ENCODE results near the gene TPBG.
"Not testable (repeated sequence)": the region's sequence is repeated elsewhere in the genome, so short reads cannot be mapped to it uniquely, and the experiment has no call there.

The TPBG gene

DNA sequence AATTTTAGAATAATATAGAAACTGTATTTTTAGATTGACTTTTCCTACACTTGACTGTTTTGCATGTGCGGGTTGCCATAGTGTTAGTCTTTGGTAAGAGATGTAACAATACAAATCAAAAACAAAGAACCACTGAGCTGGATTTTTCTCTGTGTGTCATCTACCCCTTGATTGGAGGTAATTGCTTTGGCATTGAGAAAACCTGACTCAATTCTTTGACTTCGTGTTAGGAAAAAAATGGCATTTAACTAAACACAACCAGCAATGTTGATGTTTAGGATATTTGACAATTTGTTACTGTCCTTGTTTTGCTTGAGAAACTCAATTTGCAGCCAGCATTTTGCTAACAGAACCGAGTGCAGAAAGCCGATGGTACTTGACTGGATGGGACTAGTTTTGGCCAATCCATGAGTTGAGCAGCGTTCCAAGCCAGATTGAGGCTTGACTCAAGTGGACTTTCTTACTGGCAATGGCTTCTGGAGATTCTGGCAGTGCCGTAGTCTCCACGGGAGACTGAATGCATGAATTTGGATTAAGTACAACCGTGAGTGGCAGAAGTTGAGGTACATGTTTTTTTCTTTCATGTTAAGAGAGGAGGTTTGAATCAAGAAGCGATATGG is 17.1 kb downstream of the TPBG start:
- no peak for DNase-seq

DNA sequence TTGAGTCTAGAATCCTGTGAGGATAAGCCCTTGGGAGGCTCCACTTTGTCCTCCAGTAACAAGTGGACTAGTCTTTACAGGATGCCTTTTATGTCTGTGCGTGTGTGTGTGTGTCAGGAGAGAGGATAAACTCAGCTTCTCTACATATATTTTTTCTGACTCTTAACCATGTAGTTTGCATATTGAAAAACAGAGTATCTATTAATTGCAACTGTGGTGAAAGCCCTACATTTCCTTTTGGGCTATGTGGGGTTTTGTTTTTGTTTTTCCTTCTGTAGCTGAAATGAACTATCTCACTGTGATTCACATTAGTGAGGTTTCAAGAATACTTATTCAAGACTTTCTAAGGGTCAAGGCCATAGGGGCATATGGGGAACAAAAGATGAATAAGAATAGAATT is 17.7 kb downstream of the TPBG start:
- no peak for DNase-seq

DNA sequence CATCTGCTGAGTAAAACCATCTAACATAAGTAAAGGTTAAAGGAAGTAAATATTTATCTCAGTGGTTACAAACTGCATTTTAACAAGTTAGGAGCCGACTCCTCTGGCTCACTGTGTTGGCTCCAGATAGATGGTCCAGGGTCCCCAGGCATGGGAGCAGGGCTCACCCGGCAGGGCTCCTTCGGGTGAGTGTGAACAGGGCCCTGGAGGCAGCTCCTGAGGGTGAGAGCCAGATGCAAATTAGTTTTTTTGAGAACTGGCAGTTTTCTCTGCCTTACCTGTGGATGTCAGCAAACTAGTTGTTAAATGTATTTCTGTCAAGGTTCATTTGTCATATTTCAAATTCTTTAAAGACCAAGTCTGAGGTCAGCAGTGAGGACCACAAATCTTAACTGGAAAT is 21.5 kb downstream of the TPBG start:
- DNase-seq, result no peak

DNA sequence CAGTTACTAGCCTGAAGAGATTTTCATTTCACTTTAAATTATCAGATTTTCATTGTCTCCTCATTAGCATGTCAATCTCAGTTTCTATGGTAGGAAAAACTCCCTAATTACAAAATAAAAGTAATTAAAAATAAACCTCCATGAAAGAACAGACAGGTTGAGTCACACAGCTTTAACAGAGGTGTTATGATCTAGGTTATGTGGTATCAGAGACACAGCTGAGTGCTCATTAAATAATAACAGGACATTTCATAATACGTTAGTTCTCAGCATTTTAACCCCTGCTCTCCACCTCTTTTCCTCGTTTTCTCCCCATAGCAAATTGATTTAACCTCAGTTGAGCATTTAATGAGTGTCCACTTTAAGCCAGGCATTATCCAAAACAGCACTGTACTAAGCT is 21.9 kb downstream of the TPBG start:
- no peak for DNase-seq

DNA sequence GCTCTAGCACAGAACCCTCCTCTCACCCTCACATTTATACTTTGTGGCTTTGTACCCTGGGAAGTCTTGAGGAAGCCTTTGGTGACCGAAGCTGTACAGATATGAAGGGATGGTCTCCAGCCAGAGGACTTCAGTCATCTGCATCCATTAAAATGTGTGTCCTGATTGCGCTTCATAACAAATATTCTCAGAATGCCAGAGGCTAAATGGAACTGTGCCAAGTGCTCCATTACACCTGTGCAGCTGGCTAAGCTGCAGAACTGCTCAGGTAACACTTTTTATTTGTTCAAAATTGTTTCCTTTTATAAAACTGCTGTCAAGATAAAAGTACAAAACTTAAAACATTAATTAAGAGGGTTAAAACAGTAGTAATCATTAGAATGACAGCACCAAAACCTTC is 22.3 kb downstream of the TPBG start:
- no peak for DNase-seq

DNA sequence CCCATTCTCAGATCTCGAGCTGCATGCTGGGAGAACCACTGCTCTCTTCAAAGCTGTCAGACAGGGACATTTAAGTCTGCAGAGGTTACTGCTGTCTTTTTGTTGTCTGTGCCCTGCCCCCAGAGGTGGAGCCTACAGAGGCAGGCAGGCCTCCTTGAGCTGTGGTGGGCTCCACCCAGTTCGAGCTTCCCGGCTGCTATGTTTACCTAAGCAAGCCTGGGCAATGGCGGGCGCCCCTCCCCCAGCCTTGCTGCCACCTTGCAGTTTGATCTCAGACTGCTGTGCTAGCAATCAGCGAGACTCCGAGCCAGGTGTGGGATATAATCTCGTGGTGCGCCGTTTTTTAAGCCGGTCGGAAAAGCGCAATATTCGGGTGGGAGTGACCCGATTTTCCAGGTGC is 31.2 kb downstream of the TPBG start:
- DNase-seq, result not testable (repeated sequence)

DNA sequence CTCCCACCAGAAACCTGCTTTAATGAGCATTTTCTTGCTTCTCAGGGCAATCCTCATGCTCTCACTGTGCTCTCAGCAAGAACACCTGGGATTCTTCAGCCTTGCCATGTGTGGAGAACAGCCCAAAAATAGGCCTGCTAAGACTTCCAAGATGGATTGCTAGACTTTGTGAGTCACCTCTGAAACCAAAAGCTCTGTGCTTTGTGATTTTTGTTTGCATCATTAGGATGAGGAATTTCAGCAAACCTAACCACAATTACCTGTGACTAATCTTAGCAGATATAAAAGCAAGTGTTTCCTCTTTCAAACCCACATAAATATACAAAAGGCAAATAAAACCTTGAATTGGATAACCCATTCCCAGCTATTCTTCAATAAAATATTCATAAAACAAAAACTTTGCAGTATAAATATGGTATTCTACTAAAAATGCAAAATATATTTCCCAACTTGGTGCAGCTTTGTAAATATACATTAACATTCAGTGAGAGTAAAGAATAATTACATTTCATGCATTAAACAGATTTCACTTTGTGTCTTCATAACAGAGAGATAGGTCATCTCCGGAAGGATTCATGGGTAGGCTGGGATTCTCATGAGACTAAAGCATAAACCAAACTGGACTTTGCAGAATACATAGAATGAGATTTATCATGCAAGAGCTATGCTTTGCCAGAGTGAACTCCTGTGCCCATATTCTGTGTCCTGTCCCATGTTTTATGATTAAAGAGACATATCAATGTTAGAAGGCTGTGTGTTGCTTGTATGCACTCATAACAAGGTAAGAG is 33.5 kb downstream of the TPBG start:
- no peak for DNase-seq

DNA sequence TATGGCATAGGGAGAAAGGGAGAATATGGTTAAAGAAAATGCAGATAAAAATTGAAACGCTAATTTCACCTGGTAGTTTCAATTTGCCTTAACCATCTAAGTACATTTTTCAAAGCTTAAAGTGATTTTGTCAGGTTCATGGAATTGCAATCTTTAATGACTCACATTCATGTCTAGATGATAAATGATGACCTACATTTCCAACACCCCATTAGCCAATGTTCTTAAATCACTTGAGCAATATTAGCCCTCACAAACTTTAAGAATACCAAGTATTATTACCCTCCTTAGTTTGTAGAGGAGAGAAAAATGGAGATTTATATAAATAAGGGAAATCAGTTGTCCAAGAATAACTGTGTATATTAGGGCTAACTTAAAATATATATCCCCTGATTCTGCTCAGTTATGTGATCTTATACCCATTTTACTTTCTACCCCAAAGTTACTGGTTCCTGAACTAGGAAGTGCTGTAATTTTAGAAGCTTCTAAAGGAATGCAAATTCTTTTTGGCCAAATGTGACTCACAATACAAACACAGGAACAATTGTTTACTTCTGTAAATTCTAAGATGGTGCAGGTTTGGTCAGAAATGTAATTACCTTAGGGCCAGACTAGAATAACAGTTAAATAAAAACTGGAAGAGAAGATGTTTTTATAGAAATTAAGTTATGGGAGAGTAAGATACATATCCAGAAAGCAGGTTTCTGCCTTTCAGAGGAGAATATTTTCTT is 34.5 kb downstream of the TPBG start:
- no peak for DNase-seq

DNA sequence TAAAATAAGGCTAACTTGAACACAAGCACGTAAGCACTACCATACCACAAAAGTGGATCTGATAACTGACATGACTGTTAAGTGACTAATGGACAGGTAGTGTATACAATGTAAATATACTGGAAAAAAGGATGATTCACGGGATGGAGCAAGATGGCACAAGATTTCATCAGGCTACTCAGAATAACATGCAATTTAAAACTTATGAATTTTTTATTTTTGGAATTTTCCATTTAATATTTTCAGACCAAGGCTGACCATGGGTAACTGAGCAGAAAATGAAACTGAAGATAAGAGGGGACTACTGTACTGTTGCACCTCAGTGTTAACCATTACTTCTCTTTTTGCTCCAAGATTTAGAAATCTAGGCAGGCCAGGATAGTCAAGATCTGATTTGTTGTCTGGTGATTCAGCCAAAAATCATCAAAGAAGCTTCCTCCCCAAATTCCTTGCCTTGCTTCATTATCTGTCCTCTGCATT is 45.4 kb downstream of the TPBG start:
- DNase-seq, result no peak

DNA sequence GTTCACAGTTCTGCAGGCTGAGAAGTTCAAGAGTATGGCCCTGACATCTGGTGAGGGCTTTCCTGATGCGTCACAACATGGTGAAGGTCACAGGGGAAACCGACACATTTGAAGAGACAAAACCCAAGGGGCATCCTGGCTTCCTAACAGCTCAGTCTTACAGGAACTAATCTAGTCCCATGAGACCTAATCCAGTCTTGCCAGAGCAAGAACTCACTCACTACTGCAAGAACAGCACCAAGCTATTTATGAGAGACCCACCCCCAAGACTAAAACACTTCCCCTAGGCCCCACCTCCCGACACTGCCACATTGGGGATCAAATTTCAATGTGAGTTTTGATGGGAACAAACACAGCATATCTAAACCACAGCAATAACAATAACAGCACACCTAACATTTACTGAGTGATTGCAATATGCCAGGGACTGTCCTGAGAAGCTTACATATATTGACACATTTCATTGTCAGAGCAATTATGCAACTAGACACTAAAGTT is 46.6 kb downstream of the TPBG start:
- DNase-seq, result no peak

DNA sequence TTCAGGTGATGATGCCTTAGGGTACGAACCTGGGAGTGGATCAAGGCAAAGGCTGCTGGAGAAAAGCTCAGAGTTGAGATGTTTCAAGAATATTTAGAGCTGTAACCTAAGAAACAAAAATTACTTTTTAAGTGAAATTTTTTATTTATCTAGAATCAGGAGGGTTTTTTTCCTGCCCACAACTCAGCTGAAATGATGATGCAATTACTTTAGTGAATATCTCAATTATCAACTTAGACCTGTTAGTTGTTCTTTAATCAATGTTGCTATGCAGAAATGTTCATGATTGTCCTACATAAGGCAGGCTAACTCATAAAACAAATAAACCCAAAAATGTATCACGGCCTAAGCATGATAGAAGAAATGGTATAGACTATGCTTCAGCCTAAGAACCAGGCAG is 50.3 kb downstream of the TPBG start:
- no peak for DNase-seq

DNA sequence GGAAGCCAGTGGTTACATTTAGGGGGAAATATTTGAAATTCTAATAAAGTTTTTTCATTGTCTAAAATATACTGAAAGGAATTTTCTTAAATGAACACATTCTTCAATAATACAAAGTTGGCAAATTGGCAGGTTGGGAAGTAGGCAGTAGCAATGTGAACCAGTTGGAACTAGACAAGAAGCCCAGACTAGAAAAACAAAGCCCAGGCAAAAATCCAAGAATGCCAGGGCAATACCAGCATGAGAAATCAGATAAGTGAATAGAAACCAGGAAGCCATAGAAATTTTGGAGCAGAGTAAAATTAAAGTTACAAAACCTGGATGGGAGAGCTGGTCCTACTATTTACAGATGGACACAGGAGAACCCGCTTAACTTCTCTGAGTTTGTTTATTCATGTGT is 52.2 kb downstream of the TPBG start:
- no peak for DNase-seq

DNA sequence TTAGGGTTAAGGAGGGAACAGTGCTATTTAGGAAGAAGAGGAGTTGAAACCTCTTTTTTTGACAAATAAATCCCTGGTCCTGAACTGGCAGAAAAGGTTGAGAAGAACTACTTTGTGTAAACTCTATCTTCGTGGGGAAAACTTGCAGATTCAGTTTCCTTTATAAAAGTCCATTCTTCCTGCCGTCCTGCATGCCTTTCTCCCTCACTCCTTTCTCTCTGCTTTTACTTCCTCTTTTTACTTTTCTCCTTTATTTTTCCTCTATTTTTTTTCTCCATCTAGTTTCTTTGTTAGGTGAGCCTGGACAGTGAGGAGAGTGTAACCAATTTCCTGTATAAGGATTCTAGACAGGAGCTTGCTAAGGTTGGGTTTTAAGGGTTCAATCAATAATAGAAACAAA is 52.7 kb downstream of the TPBG start:
- no peak for DNase-seq
